ENCODE results near the gene INO80E. TPM values are rescaled to one million over a fixed set of nuclear protein-coding genes. Genes with fewer than 3 reads are reported as not detected.
A peak's percentile ranks its signal among the peaks of the same experiment; 100 is the strongest.

INO80E gene
- total and polyA plus RNA-seq, 4 donors: 8.0 to 24.8 (median 17.2) TPM

GRCh38 chr16:29977063-29977825, 18.8 kb upstream of the INO80E start:
- Histone ChIP-seq H3K36me3 (ENCODE audit: control insufficient read depth in 4 of 4, insufficient read depth in 3 of 4, low read depth in 1 of 4, low read length in 3 of 4) (peaks cover 8 to 40% (median 33%) of the 10 kb centered on the region in 4 donors), H3K4me1 (ENCODE audit: control insufficient read depth in 4 of 4, insufficient read depth in 4 of 4, low read length in 3 of 4) (peaks cover 3 to 30% (median 24%) of the 10 kb centered on the region in 4 donors), H3K9me3 (ENCODE audit: control insufficient read depth in 4 of 4, low read length in 3 of 4) (no peaks in the 10 kb centered on the region), H3K27me3 (ENCODE audit: control insufficient read depth in 4 of 4, insufficient read depth in 4 of 4, low read length in 3 of 4) (no peaks in the 10 kb centered on the region), H3K4me3 (ENCODE audit: low read depth in 1 of 3, low read length in 3 of 3) (no peak overlapping the region), H3K9ac (ENCODE audit: low read depth in 1 of 2, low read length in 2 of 2) (no peak overlapping the region), H3K27ac (ENCODE audit: low read depth in 1 of 2, low read length in 2 of 2) (peak overlapping the region in 1 of 2 donors; percentile 30)
- WGBS: 87% methylated on average over 9 of the region's 9 CpGs
- TF ChIP-seq EGR1 (IDR thresholded peaks at IDR 0.05; ENCODE audit: low read depth in 2 of 2) (no peak), NR2F2 (IDR thresholded peaks at IDR 0.05) (peak; percentile 25), SP1 (IDR thresholded peaks at IDR 0.05) (peak; percentile 11)
- DNase-seq (ENCODE audit: low spot score): no peak

- H3K9me3 ChIP-seq (ENCODE audit: control insufficient read depth in 4 of 4, low read length in 3 of 4): no peaks in the 10 kb centered on the region
- no peak overlapping the region for H3K4me3 ChIP-seq (ENCODE audit: low read depth in 1 of 3, low read length in 3 of 3)
- TF ChIP-seq CTCF (IDR thresholded peaks at IDR 0.05; ENCODE audit: low read depth, low read length, missing input control) (no peak), TAF1 (conservative IDR thresholded peaks at IDR 0.05) (no peak), YY1 (IDR thresholded peaks at IDR 0.05) (no peak), NR2F2 (IDR thresholded peaks at IDR 0.05) (no peak), JUND (IDR thresholded peaks at IDR 0.05) (no peak), MAX (IDR thresholded peaks at IDR 0.05) (no peak), HNF4G (IDR thresholded peaks at IDR 0.05) (no peak), HNF4A (conservative IDR thresholded peaks at IDR 0.05) (no peak), FOXA2 (IDR thresholded peaks at IDR 0.05) (no peak), FOXA1 (IDR thresholded peaks at IDR 0.05) (no peak), REST (IDR thresholded peaks at IDR 0.05) (no peak)
- peaks cover 13 to 47% (median 40%) of the 10 kb centered on the region in 4 donors for H3K36me3 ChIP-seq (ENCODE audit: control insufficient read depth in 4 of 4, insufficient read depth in 3 of 4, low read depth in 1 of 4, low read length in 3 of 4)
- no peak overlapping the region for H3K27ac ChIP-seq (ENCODE audit: low read depth in 1 of 2, low read length in 2 of 2)
- DNase-seq (ENCODE audit: low spot score): no peak
- no peak overlapping the region for H3K9ac ChIP-seq (ENCODE audit: low read depth in 1 of 2, low read length in 2 of 2)
- peaks cover 3 to 28% (median 22%) of the 10 kb centered on the region in 4 donors for H3K4me1 ChIP-seq (ENCODE audit: control insufficient read depth in 4 of 4, insufficient read depth in 4 of 4, low read length in 3 of 4)
- WGBS: 94% methylated on average over 9 of the region's 9 CpGs
- H3K27me3 ChIP-seq (ENCODE audit: control insufficient read depth in 4 of 4, insufficient read depth in 4 of 4, low read length in 3 of 4): no peaks in the 10 kb centered on the region
Observed at GRCh38 chr16:29978081-29978480, 18.0 kb upstream of the INO80E start.

Data from liver (tissue), 9 donors.